EH (cell line): ENCODE results near the gene HIPK2.

Source experiments
- DNase-seq: peaks from one replicate; pipeline ENCODE4 v3.0.0-alpha.2; 2015; ENCODE audit warnings: low read depth

The HIPK2 gene

GRCh38 chr7:139783647-139784385 is 6.0 kb upstream of the HIPK2 start:
- DNase-seq, result no peak

- DNase-seq, result no peak
These were observed 5.1 kb upstream of the HIPK2 start for GRCh38 chr7:139782932-139783331.

DNA sequence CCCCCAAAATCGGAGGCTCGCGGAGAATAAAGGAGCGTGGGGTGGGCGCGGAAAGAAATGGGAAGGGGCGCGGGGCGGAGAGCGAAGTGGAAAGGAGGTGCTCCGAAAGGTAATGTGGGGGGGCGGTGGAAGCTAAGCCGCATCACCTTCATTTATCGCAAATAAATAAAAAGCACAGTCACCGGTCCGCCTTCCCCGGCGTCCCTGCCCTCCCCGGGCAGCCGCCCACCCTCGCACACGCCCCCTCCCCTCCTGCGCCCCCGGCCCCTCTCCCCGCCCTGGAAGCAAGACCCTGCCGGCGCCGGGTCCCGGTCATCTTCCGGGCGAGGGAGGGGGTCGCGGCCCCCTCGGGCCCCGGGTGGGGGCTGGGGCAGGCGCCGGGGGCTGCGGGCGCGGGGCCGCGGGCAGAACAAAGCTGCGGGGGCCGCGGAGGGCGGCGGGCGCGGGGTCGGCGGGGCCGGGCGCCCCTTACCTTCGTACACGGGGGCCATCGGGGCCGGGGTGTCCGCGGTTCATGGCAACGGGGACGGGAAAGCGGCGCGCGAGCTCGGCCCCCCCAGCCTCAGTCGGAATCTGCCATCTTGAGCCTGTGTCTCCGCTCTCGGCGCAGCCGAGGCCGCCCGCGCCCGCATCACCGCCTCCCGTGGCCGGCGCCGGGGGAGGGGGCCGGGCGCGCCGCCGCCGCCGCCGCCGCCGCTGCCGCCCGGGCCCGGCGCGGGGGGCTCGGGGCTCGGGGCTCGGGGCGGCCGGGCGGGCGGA is 486 bp downstream of the HIPK2 start:
- DNase-seq, result peak; percentile 41

DNA sequence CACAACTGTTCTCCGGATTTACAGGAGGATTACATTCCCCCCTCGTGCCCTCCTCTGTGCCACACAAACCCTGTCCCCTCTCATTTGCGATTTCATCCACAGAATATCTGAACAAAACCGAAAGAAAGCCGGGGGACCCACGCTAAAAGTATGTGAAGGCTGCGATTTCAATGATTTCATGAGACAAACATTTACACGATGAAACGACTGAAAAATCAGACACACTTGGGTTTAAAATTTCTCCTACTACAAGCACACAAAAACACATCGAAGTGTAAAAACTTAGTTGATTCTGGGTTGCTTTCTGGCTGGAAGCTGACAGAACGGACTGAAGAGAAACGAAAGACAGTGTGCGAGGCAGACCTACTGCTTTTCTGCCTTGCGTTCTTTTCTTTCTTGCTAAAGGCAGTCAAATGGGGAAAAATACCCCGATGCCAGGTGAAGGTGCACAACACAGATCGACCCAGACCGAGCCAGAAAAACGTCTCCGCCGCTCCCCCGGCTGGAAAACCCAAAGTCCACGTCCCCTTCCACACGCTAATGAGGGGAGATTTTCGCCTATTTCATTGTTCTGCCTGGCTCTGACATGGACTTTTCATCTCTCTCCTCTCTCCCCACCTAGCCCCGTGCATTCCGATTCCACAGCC is 1.2 kb downstream of the HIPK2 start:
- DNase-seq, result peak; percentile 66

- DNase-seq, result peak; percentile 77
These were observed 1.9 kb downstream of the HIPK2 start for GRCh38 chr7:139775829-139776266.

DNA sequence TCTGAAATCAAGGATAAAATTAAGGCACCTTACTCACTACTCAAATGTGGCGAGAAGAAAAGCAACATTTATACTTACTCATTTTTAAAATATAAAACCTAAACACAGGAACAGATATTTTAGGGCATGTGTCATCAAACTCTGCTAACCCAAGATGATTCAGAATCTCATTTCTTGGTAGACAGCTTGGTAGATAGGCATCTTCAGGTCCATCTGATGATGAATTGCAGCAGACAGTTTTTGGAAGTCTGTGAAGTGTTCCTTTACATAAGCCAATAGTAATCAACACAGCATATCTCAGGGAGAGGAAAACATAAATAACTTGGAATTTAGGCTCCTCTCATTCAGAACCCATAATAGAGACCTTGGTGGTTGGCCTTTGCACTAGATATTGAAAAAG is 3.4 kb downstream of the HIPK2 start:
- DNase-seq, result peak; percentile 94

DNA sequence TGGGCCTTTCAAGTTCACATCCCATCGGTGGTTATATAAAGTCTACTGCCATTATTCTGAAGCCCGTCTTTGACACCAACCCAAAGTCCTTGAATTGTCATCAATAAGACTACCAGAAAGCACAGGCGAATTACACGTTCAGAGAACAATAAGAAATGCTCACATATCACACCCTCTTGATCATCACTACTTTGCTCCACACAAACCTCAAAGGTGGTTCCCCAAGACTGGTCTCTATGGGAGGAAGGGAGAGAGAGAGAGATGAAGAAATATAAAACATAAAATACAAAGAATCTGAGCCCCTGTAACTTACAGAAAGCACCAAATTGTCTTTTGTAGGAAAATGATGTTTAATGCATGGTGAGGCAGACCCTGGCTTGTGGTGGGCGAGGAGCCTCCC is 4.4 kb downstream of the HIPK2 start:
- DNase-seq, result no peak

DNA sequence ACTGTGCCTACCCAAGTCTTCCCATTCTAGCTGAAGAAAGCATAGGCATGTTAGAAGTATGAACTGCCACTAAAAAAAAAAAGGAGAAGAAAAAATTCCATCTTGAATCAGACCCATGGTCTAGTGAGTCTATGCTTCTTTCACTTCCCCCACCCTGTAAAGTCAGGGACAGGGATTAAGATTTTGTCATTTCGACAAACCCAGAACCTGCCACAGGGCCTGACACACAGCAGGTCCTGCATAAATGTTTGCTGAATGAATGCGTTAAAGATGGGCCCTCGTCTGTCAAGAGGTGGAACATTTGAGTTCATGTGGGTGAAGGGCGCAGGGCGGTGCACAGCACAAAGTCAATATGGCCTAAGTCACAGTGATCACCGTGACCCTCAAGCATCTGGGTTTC is 4.9 kb downstream of the HIPK2 start:
- no peak for DNase-seq

DNA sequence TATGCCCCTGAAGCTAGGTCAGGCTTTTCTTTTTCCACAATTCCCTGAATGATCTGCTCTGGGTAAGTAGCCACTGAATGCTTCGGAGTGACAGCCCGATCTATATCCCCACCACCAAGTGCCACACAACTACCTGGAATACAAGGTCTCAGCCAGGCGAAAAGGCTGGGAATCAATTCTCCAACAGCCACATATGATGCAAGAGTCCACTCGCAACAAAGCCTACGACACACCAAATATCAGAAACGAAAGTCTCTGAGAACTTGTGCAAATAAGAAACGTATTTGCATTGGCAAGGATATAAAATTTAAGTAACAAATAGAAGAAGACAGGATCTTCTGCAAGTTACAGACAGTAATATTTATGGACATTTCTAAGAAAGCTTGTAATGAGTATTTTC is 5.7 kb downstream of the HIPK2 start:
- no peak for DNase-seq

DNA sequence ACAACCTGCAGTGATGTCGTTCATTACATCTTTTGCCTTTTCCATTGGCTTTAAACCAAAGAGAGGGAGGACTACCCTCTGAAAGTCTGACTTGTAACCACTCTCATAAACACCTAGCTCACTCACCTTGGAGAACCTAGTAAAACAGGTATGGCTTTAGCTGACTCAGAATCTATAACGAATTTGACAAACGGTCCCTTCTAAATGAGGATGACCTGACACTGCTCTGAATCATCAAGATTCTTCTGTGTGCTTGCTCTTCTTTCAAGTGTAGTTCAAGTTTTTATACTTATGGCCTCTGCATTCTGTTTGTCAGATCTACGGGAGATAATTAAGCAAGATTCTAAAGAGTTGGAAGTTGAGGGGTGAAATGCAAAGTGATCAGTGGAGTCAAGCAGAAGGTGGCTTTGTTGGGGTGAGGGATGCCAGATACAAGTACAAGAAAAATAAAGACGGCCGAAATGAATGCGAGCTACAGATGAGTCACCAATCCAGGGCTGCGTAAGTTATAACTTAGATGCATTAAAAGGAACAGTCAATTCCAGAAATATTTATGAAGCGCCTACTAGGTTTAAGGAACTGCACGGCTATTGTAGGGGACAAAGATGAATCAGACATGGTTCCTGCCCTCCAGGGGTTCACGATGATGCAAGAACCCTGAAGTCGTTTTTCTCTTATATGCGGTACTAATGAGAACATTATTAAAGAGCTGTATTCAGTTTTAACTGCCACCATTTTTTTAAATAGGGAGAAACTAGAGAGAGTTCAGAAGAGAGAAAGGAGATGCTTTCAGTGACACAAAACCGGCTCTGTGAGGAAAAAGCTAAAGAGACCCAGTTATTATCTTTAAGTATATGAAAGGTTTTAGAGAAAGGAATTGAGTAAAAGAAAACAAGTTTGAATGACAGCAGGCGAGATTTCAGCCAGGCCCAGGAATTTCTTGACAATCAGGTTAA is 6.5 kb downstream of the HIPK2 start:
- DNase-seq, result peak; percentile 97

GRCh38 chr7:139769761-139770160 is 8.0 kb downstream of the HIPK2 start:
- DNase-seq, result no peak

GRCh38 chr7:139769066-139769465 is 8.7 kb downstream of the HIPK2 start:
- no peak for DNase-seq

GRCh38 chr7:139768249-139768824 is 9.5 kb downstream of the HIPK2 start:
- DNase-seq, result no peak

DNA sequence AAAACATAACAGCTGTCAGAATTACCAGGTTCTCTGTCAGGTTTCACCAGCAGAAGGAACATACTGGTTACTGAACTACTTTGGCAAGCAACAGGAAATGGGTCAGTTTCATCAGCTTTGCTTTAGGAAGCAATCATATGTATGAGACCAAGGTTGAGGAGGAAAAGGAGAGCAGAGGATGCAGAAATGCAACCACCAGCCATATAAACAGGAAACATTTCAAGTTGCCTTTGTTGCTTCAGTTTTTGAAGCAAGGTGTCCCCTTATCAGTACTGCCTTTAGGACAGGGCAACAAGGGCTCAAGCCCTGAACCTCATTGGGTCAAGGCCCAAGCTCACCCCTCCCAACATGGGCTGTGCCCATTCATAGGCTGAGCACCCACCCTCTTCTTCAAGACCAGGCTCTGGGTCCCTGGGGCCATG is 10.2 kb downstream of the HIPK2 start:
- no peak for DNase-seq

- no peak for DNase-seq
These were observed 12.7 kb downstream of the HIPK2 start for GRCh38 chr7:139765143-139765542.

DNA sequence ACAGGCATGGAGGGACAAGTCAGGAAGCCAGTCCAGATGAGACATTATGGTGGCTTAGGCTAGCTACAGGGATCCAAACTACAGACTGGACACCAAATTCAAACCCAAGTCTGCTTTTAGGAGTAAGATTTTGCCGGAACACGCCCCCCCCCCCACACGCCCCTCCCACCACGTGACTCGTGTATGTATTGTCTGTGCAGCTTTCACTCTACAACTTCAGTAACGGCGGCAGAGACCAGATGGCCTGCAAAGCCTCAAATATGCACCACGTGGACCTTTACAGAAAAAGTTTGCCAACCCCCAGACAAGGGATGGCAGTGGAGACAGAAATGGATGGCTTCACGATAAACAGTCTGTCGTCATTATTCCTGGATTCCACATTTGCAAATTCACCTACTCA is 14.5 kb downstream of the HIPK2 start:
- peak; percentile 41 for DNase-seq

- peak; percentile 78 for DNase-seq
These were observed 14.9 kb downstream of the HIPK2 start for GRCh38 chr7:139762886-139763285.

- DNase-seq, result no peak
These were observed 19.4 kb downstream of the HIPK2 start for GRCh38 chr7:139758388-139758787.

DNA sequence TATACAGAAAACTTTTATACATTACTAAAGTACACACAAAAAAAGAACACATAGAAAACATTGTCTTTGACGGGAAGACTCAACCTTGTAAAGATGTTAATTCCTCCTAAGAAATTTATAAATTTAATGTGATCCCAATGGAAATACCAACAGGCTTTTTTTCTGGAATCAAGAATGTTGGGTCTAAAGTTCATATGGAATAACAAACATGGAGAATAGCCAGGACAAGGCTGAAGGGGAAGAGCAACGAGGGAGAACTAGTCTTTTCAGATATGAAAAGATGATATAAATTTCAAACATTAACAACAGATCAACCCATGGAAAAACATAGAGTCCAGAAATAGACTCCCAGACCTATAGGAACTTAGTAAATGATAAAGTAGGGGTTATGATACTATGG is 19.8 kb downstream of the HIPK2 start:
- DNase-seq, result no peak

GRCh38 chr7:139753693-139754111 is 24.1 kb downstream of the HIPK2 start:
- DNase-seq, result no peak

GRCh38 chr7:139753081-139753692 is 24.6 kb downstream of the HIPK2 start:
- DNase-seq, result peak; percentile 36
